Nucleus accumbens (tissue), 56 donors: Measurements from ENCODE around the gene ATRN.
A peak's percentile ranks its signal among the peaks of the same experiment; 100 is the strongest.

Experiments
- DNase-seq, 56 donors: peaks; one replicate each; lab custom pipeline; 2025; lab: John Stamatoyannopoulos, UW

Gene ATRN

GRCh38 chr20:3652676-3653596 lies 182.1 kb downstream of the ATRN start:
- DNase-seq = no peak

GRCh38 chr20:3653921-3654320 lies 183.1 kb downstream of the ATRN start:
- no peak for DNase-seq

DNA sequence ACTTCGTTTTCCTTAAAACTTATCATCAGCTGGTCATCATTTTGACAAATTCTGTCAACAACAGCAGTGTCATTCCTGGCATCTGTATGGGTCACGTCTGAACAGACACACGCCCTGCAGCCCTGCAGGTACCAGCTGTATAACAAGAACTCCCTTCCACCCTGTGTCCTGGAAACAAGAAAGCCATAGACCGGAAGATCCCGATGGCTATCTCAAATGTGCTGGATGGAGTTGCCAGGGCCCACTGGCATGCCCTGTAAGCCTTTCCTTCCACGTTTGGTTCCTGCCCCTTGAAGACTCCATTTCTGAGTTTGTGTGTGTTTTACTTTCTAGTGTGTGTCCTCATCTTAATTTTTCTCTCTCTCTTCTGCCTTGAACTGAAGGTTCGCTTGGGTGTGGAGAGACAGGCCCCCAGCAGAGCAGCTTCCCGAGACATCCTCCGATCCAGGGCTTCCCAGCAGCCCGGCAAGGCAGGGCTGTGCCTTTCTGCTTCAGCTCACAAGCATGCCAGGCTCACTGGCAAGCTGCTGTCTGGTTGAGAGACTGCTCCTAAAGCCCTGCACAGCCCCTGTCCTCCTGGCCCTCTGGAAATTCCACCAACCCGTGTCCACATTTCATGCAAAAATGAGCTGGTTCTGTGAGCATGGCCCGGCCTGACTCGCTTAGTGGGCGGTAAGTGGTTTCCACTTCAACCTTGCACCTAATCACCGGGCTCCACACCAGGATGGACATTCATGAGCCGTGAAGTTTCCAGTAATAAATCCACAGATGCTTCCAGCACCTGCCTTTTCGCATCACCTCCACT lies 183.7 kb downstream of the ATRN start:
- no peak for DNase-seq

DNA sequence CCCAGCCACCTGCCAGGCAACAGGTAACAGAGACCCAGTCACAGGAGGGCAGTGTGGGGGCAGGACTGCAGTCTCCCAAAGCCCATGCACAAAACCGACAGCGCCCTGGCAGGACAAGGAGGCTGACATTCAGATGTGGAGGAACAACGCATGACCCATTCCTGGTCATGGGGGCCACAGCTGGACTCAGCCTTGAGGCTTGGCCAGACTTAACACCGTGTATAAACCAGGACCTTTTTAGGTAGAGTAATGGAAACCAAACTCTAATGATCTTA lies 184.2 kb downstream of the ATRN start:
- no peak for DNase-seq

GRCh38 chr20:3658019-3658715 lies 187.3 kb downstream of the ATRN start:
- DNase-seq = no peak

GRCh38 chr20:3658716-3659491 lies 188.1 kb downstream of the ATRN start:
- no peak for DNase-seq

DNA sequence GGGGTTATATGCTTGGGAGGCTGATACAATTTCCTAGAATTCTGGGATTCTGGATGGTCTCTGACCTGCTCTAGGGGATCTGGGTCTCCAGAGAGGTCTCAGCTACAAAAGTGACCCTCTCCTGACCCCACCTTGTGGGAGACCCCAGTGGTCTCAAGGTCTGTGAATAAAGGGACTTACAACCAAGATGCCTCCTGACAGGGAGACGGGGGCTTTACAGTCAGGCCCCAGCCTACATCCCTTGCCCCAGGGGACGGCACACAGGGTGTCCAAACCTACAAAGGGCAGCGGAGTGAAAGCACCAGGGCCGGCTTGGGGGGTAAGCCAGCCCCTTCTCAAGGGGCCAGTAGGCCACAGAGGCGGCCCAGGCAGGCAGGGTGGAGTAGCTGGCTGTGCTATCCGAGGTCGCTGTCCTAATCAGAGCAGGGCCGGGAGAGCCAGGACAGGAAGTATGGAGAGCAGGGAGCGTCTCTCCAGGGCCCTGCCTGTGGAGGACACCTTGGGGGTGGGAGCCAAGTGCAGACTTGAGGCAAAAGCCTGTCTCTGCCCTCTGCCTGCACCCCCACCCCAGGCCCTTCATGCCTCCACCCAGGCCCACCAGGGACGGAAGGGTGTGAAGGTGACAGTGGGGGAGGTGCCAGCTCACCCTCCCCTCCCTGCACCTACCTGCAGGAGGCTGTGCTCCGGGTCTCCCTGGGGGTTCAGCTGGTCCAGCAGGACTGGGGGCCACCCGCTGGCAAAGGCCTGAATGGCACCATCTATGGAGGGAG lies 188.9 kb downstream of the ATRN start:
- no peak for DNase-seq

GRCh38 chr20:3660262-3661059 lies 189.6 kb downstream of the ATRN start:
- peak in 1 of 56 donors; percentile 54 for DNase-seq

GRCh38 chr20:3661060-3661813 lies 190.4 kb downstream of the ATRN start:
- no peak for DNase-seq

GRCh38 chr20:3661814-3662665 lies 191.2 kb downstream of the ATRN start:
- no peak for DNase-seq

- DNase-seq = no peak
Observed at GRCh38 chr20:3663031-3663701, 192.3 kb downstream of the ATRN start, which contains the start of gene GFRA4. Gene GFRA4 (minus strand): TSS chr20:3663399. CDS start chr20:3663399, 0 bp downstream.

DNA sequence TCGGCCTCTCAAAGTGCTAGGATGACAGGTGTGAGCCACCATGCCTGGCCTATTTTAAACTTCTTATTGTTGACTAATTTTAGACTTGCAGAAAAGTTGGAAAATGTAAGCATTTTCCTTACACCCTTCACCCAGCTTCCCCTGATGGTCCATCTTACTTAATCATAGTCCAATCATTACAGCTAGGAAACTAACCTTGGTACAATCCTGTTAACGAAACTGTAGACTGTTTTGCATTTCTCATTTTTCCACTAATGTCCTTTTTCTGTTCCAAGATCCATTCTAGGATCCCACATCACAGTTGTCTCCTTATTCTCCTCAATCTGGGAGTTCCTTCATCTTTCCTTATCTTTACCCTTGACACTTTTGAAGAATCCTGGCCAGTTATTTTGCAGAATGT lies 193.0 kb downstream of the ATRN start:
- no peak for DNase-seq

GRCh38 chr20:3667434-3668037 lies 196.7 kb downstream of the ATRN start:
- DNase-seq = no peak

- DNase-seq = no peak
Observed at GRCh38 chr20:3669710-3670367, 199.0 kb downstream of the ATRN start.

DNA sequence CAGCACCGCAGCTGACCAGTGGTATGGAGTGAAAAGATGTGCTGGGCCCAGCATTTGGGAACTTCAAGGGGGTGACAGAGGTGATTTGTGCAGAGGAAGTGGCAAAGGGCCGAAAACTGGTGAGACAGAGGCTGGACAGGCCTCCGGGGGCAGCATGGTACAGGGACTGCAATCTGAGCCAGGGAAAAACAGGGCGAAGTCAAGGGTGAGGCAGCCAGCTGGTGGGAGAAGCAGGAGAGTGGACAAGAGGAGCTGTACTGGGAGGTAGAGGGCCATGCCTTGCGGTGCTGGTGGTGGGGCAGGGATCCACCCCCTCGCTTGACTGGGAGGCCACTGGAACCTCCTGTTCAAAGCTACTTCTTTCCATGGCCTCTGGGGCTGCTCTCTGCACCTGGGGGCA lies 199.7 kb downstream of the ATRN start:
- no peak for DNase-seq
